Adipocyte (in vitro differentiated cells): ENCODE measurements around the gene FMR1.

ENCODE experiments used
- DNase-seq: peaks from one replicate; pipeline ENCODE4 v3.0.0-alpha.2; 2015; ENCODE audit warnings: low read depth
- H3K27me3 ChIP-seq: replicated peaks from 2 replicates; pipeline ENCODE4 v1.7.0; 2013; ENCODE audit warnings: mild to moderate bottlenecking, low read length, moderate library complexity; ENCODE audit not compliant: control insufficient read depth, insufficient read depth
- H3K36me3 ChIP-seq: 2 replicates; pipeline ENCODE4 v1.7.0; 2013; ENCODE audit warnings: low read length, mild to moderate bottlenecking, moderate library complexity; ENCODE audit not compliant: control insufficient read depth, insufficient read depth, severe bottlenecking
- H3K4me1 ChIP-seq: 2 replicates; pipeline ENCODE4 v1.7.0; 2013; ENCODE audit warnings: mild to moderate bottlenecking, low read length, moderate library complexity; ENCODE audit not compliant: control insufficient read depth, insufficient read depth
- H3K4me3 ChIP-seq: 2 replicates; pipeline ENCODE4 v1.7.0; 2013; ENCODE audit warnings: mild to moderate bottlenecking, low read length, moderate library complexity
- H3K9ac ChIP-seq: 2 replicates; pipeline ENCODE4 v1.7.0; 2013; ENCODE audit warnings: mild to moderate bottlenecking, low read length, moderate library complexity
- H3K9me3 ChIP-seq: 2 replicates; pipeline ENCODE4 v1.7.0; 2013; ENCODE audit warnings: mild to moderate bottlenecking, low read length, moderate library complexity; ENCODE audit not compliant: control insufficient read depth

Gene FMR1

DNA sequence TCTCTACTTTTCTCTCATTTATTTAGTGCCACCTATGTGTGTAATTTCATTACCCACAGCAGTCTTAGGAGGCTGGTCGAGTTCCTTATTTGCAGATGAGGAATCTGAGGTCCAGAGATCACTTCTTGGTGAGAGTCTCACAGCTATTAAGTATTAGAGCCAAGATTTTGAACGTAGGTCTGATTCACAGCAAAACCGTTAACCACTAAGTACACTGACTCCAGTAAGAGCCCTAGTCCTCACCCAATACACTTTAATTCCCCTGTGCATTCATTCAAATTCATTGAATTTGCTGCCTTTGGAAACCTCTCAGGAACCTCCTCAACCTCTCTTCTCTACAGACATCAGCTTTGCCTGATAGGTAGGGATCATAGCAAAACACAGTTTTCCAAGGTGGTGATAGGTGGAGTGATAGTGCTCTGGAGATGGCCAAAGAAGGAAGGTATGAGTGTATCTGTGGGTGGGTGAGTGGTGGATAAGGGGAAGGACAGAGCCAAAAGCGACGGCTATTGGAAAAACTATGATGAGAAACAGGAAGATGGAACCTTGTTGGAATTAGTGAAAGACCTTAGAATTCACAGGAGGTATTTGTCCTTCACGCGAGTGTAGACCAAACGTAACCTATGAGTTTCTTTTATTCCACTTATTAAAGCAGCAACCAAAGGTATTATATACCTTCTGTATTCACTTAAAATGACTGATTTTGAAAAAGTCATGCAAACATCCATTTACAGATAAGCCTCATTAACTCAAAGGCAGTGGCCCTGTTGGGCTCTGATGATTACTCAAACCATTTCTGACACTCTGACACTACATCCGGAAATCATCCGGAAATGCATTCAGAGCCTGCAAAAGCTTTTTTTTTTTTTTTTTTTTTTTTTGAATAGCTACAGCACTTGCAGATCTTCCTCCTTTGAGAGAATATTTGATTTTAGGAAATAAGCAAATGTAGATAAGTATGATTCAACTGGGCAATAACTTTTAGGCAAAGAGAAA, 6.3 kb downstream of the FMR1 start:
- H3K9ac ChIP-seq: no peak overlapping the region
- H3K27me3 ChIP-seq: peaks cover 3% of the 10 kb centered on the region
- no peak overlapping the region for H3K4me3 ChIP-seq
- no peaks in the 10 kb centered on the region for H3K36me3 ChIP-seq
- H3K4me1 ChIP-seq: peaks cover 14% of the 10 kb centered on the region
- no peaks in the 10 kb centered on the region for H3K9me3 ChIP-seq
- no peak for DNase-seq

DNA sequence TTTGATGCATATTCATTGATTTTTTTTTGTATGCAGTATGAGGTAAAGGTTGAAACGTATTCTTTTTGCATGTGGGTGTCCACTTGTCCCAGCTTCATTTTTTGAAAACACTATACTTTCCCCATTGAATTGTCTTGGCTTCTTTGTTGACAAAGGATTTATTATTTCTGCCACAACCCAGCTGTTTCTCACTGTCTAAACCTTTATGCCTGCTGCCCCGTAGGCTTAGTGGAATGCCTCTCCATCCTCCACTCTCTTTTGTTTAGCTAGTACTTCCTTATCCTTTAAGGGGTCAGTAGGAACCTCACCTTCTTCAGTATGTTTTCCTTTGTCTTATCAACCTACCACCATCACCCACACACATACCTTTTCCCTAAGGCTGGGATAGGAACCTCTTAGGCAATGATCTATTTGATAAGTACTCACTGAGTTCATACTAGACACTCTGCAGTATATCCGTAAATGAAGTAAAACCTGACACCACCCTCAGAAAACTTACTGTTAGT, 8.5 kb downstream of the FMR1 start:
- peaks cover 3% of the 10 kb centered on the region for H3K27me3 ChIP-seq
- H3K4me3 ChIP-seq: no peak overlapping the region
- H3K4me1 ChIP-seq: peaks cover 4% of the 10 kb centered on the region
- no peak overlapping the region for H3K9ac ChIP-seq
- H3K36me3 ChIP-seq: no peaks in the 10 kb centered on the region
- no peaks in the 10 kb centered on the region for H3K9me3 ChIP-seq
- DNase-seq: no peak

GRCh38 chrX:147923605-147924004, 11.9 kb downstream of the FMR1 start:
- no peaks in the 10 kb centered on the region for H3K4me1 ChIP-seq
- H3K4me3 ChIP-seq: no peak overlapping the region
- DNase-seq: no peak
- H3K36me3 ChIP-seq: peaks cover 2% of the 10 kb centered on the region
- H3K9me3 ChIP-seq: no peaks in the 10 kb centered on the region
- H3K27me3 ChIP-seq: no peaks in the 10 kb centered on the region
- H3K9ac ChIP-seq: no peak overlapping the region

GRCh38 chrX:147927256-147927655, 15.5 kb downstream of the FMR1 start:
- Histone ChIP-seq H3K9me3 (no peaks in the 10 kb centered on the region), H3K9ac (no peak overlapping the region), H3K27me3 (no peaks in the 10 kb centered on the region), H3K36me3 (peaks cover 14% of the 10 kb centered on the region), H3K4me1 (no peaks in the 10 kb centered on the region), H3K4me3 (no peak overlapping the region)
- DNase-seq: no peak

DNA sequence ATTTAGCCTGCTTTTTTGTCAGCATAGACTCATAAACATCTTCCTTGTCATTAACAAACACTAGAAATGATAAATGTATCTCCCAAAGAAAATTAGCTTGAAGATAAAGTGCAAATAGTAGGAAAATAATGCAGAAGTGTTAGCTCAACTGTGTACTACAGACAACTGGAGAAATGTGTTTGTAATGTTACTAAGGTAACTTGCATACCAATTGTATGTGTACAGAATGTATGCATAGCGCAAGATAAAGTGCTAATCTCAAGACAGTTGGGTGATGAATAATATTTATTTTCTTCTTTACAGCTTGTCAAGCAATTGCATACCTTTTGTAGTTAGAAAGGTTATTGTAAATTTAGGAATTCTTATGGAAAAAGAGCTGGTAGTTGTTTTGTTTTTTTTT, 22.1 kb downstream of the FMR1 start:
- DNase-seq: no peak
- H3K36me3 ChIP-seq: peaks cover 36% of the 10 kb centered on the region
- no peaks in the 10 kb centered on the region for H3K9me3 ChIP-seq

DNA sequence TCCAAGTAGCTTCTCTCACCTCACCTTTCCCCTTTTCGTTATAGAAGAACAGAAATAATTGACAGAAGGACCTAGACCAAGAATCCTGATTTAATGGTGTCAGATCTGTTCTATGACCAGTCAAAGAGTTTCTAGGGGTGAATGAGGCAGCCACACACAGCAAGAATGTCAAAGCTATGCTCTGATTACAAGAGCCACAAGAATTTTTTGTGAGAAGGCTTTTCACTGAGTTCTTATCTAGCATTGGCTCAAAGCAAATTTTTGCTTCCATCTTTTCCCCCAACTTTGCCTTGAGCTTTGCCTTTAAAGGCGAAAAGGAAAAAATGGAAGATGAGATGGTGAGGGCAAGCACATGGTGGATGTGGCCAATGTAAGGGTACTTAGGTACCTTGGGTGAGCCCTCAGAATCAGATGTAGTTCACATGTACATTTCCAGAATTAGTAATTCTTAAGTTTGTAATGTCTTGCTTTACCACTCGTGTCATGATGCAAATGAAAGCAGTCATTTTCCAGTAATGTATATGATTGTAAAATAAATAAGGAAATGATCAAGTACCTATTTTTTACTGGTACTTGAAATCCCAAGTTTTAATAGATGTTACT, 23.5 kb downstream of the FMR1 start:
- Histone ChIP-seq H3K9ac (no peak overlapping the region), H3K4me1 (no peaks in the 10 kb centered on the region), H3K4me3 (no peak overlapping the region), H3K9me3 (no peaks in the 10 kb centered on the region), H3K36me3 (peaks cover 34% of the 10 kb centered on the region), H3K27me3 (no peaks in the 10 kb centered on the region)
- no peak for DNase-seq

More for the DNA sequence above, 22.1 kb downstream of the FMR1 start:
- Histone ChIP-seq H3K27me3 (no peaks in the 10 kb centered on the region), H3K4me1 (no peaks in the 10 kb centered on the region), H3K4me3 (no peak overlapping the region), H3K9ac (no peak overlapping the region)

DNA sequence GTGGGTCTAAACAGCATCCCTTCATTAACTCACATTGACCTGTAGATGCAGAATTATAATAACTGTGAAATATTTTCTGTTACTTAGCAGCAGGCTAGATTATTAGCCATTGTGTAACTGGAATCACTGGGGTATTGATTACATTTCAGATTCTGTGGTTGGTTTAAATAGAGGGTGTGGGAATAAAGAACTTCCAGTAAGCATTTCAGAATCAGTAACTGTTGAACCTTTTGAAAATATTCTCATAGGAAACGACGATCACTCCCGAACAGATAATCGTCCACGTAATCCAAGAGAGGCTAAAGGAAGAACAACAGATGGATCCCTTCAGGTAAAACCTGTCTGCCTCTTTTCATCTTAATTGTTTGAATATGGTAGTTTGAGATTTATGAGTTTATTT, 33.6 kb downstream of the FMR1 start:
- Histone ChIP-seq H3K36me3 (peaks cover 56% of the 10 kb centered on the region), H3K9me3 (no peaks in the 10 kb centered on the region), H3K4me3 (no peak overlapping the region), H3K27me3 (no peaks in the 10 kb centered on the region), H3K9ac (no peak overlapping the region), H3K4me1 (no peaks in the 10 kb centered on the region)
- no peak for DNase-seq

- H3K9ac ChIP-seq: no peak overlapping the region
- no peak overlapping the region for H3K4me3 ChIP-seq
- no peaks in the 10 kb centered on the region for H3K4me1 ChIP-seq
- no peaks in the 10 kb centered on the region for H3K27me3 ChIP-seq
- DNase-seq: no peak
- no peaks in the 10 kb centered on the region for H3K9me3 ChIP-seq
- H3K36me3 ChIP-seq: peaks cover 39% of the 10 kb centered on the region
Measured at GRCh38 chrX:147948531-147948930, 36.8 kb downstream of the FMR1 start.

- Histone ChIP-seq H3K9me3 (no peaks in the 10 kb centered on the region), H3K27me3 (no peaks in the 10 kb centered on the region), H3K9ac (no peak overlapping the region), H3K4me3 (no peak overlapping the region), H3K36me3 (peaks cover 23% of the 10 kb centered on the region), H3K4me1 (no peaks in the 10 kb centered on the region)
- no peak for DNase-seq
Measured at GRCh38 chrX:147950352-147950751, 38.6 kb downstream of the FMR1 start.

- DNase-seq: no peak
- Histone ChIP-seq H3K4me3 (no peak overlapping the region), H3K27me3 (no peaks in the 10 kb centered on the region), H3K4me1 (peaks cover 12% of the 10 kb centered on the region), H3K9ac (no peak overlapping the region), H3K9me3 (no peaks in the 10 kb centered on the region), H3K36me3 (peaks cover 2% of the 10 kb centered on the region)
Measured at GRCh38 chrX:147953976-147954375, 42.3 kb downstream of the FMR1 start.

DNA sequence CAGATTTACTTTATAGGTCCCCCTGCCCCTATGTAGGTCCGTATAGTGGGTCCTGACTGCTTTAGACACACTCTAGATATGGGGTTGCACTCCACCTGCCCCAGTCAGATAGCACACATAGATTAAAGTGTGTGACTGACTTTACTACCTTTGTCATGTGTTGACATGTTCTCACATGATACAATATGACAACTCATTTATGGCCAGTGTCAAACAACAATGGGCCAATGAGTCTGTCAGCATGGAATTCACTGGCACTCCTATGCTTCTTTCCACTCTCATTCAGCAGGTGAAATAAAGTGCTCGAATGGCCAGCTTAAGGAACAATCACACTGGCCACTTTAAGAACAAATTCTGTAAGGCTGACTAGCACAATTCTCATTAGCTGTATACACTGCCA, 45.6 kb downstream of the FMR1 start:
- H3K9me3 ChIP-seq: no peaks in the 10 kb centered on the region
- no peak overlapping the region for H3K4me3 ChIP-seq
- no peak for DNase-seq
- H3K27me3 ChIP-seq: no peaks in the 10 kb centered on the region
- H3K4me1 ChIP-seq: peaks cover 12% of the 10 kb centered on the region
- H3K36me3 ChIP-seq: no peaks in the 10 kb centered on the region
- no peak overlapping the region for H3K9ac ChIP-seq
